ENCODE data around the gene RPUSD4. TPM values are rescaled to one million over a fixed set of nuclear protein-coding genes. Genes with fewer than 3 reads are reported as not detected.

The RPUSD4 gene
- total RNA-seq, 1 donor from 2014 or later: 40.8 TPM

- Mint-ChIP-seq H3K27ac (ENCODE audit: unreplicated experiment) (no peak overlapping the region), H3K4me3 (ENCODE audit: unreplicated experiment) (peak overlapping the region; percentile 5), H3K27me3 (ENCODE audit: unreplicated experiment) (peaks cover 3% of the 10 kb centered on the region), H3K36me3 (ENCODE audit: low read depth, unreplicated experiment) (peaks cover 4% of the 10 kb centered on the region), H3K9me3 (ENCODE audit: unreplicated experiment) (no peaks in the 10 kb centered on the region), H3K4me1 (ENCODE audit: unreplicated experiment) (no peaks in the 10 kb centered on the region)
- no peak for DNase-seq (ENCODE audit: low spot score)
- TF ChIP-seq CTCF (IDR thresholded peaks at IDR 0.05; ENCODE audit: unreplicated experiment): no peak
These were observed 22.9 kb downstream of the RPUSD4 start for GRCh38 chr11:126188332-126189108.

- Mint-ChIP-seq H3K4me3 (ENCODE audit: unreplicated experiment) (peak overlapping the region; percentile 2), H3K9me3 (ENCODE audit: unreplicated experiment) (no peaks in the 10 kb centered on the region), H3K4me1 (ENCODE audit: unreplicated experiment) (no peaks in the 10 kb centered on the region), H3K27me3 (ENCODE audit: unreplicated experiment) (peaks cover 3% of the 10 kb centered on the region), H3K36me3 (ENCODE audit: low read depth, unreplicated experiment) (peaks cover 4% of the 10 kb centered on the region), H3K27ac (ENCODE audit: unreplicated experiment) (peak overlapping the region; percentile 10)
- DNase-seq (ENCODE audit: low spot score): no peak
- TF ChIP-seq CTCF (IDR thresholded peaks at IDR 0.05; ENCODE audit: unreplicated experiment): no peak
These were observed 24.5 kb downstream of the RPUSD4 start for GRCh38 chr11:126186708-126187529.

GRCh38 chr11:126186025-126186698 lies 25.3 kb downstream of the RPUSD4 start:
- Mint-ChIP-seq H3K27ac (ENCODE audit: unreplicated experiment) (no peak overlapping the region), H3K4me1 (ENCODE audit: unreplicated experiment) (no peaks in the 10 kb centered on the region), H3K4me3 (ENCODE audit: unreplicated experiment) (no peak overlapping the region), H3K9me3 (ENCODE audit: unreplicated experiment) (no peaks in the 10 kb centered on the region), H3K36me3 (ENCODE audit: low read depth, unreplicated experiment) (peaks cover 4% of the 10 kb centered on the region), H3K27me3 (ENCODE audit: unreplicated experiment) (peaks cover 3% of the 10 kb centered on the region)
- no peak for DNase-seq (ENCODE audit: low spot score)
- no peak for TF ChIP-seq CTCF (IDR thresholded peaks at IDR 0.05; ENCODE audit: unreplicated experiment)

- no peak overlapping the region for H3K27ac Mint-ChIP-seq (ENCODE audit: unreplicated experiment)
- H3K27me3 Mint-ChIP-seq (ENCODE audit: unreplicated experiment): peaks cover 3% of the 10 kb centered on the region
These were observed 26.0 kb downstream of the RPUSD4 start for GRCh38 chr11:126185259-126186024.

More at GRCh38 chr11:126185259-126186024, 26.0 kb downstream of the RPUSD4 start:
- TF ChIP-seq CTCF (IDR thresholded peaks at IDR 0.05; ENCODE audit: unreplicated experiment): no peak
- H3K4me1 Mint-ChIP-seq (ENCODE audit: unreplicated experiment): no peaks in the 10 kb centered on the region
- no peaks in the 10 kb centered on the region for H3K9me3 Mint-ChIP-seq (ENCODE audit: unreplicated experiment)
- DNase-seq (ENCODE audit: low spot score): no peak
- no peak overlapping the region for H3K4me3 Mint-ChIP-seq (ENCODE audit: unreplicated experiment)
- H3K36me3 Mint-ChIP-seq (ENCODE audit: low read depth, unreplicated experiment): peaks cover 4% of the 10 kb centered on the region

Measured in endothelial cell (in vitro differentiated cells).